OCI-LY7 (cell line): ENCODE measurements around the gene XPA. TPM values are rescaled to one million over a fixed set of nuclear protein-coding genes. Genes with fewer than 3 reads are reported as not detected.

ENCODE experiments used
- BruUV-seq: library from RNA; stranded (reverse); fragments of 400-500 nt; replicated peaks from 2 replicates; lab custom pipeline; 2021; lab: Mats Ljungman, UMichigan
- CTCF ChIA-PET: fragments of 300-600 bp; sonication (Branson Sonifier 250); formaldehyde crosslinking; loops from one replicate; lab custom pipeline; 2022; ENCODE audit warnings: antibody characterized with exemption; ENCODE audit not compliant: unreplicated experiment; lab: Charles Lee
- POLR2A ChIA-PET: fragments of 300-600 bp; sonication (Branson Sonifier 250); formaldehyde crosslinking; loops from one replicate; lab custom pipeline; 2022; ENCODE audit warnings: antibody characterized with exemption; lab: Charles Lee
- DNase-seq: peaks from one replicate; pipeline ENCODE4 v3.0.0-alpha.2; 2015; ENCODE audit warnings: low spot score
- H2AFZ ChIP-seq: fragments of 200-600 bp; sonication (generic), shearing (Covaris generic); 2 replicates; pipeline ENCODE4 v1.6.1; 2014; ENCODE audit warnings: mild to moderate bottlenecking, antibody characterized with exemption, low read length, moderate library complexity
- H3K27ac ChIP-seq: fragments of 200-600 bp; sonication (generic); 2 replicates; pipeline ENCODE4 v1.5.1; 2014; ENCODE audit warnings: mixed run types, low read depth, mild to moderate bottlenecking, moderate library complexity, low read length, inconsistent platforms; ENCODE audit not compliant: poor library complexity, severe bottlenecking
- H3K36me3 ChIP-seq: fragments of 200-600 bp; sonication (generic); 2 replicates; pipeline ENCODE4 v1.6.1; 2014; ENCODE audit warnings: mild to moderate bottlenecking, antibody characterized with exemption, low read length, moderate library complexity, mixed read lengths; ENCODE audit not compliant: insufficient read depth
- H3K4me1 ChIP-seq: fragments of 200-600 bp; sonication (generic); 2 replicates; pipeline ENCODE4 v1.5.1; 2014; ENCODE audit warnings: mild to moderate bottlenecking, low read length; ENCODE audit not compliant: insufficient read depth, poor library complexity, severe bottlenecking
- H3K4me2 ChIP-seq: fragments of 200-600 bp; sonication (generic); 2 replicates; pipeline ENCODE4 v1.6.1; 2014; ENCODE audit warnings: mild to moderate bottlenecking, low read length
- H3K4me3 ChIP-seq: fragments of 200-600 bp; sonication (generic); 2 replicates; pipeline ENCODE4 v1.5.1; 2014; ENCODE audit warnings: mild to moderate bottlenecking, low read depth, low read length; ENCODE audit not compliant: poor library complexity, severe bottlenecking
- H3K79me2 ChIP-seq: fragments of 200-600 bp; sonication (generic); 2 replicates; pipeline ENCODE4 v1.6.1; 2016; ENCODE audit warnings: low read depth, mild to moderate bottlenecking, low read length, moderate library complexity, mixed read lengths; ENCODE audit not compliant: insufficient read depth
- H3K9me2 ChIP-seq: fragments of 200-600 bp; sonication (generic); 2 replicates; pipeline ENCODE4 v1.6.1; 2016; ENCODE audit warnings: mild to moderate bottlenecking, low read length, mixed read lengths; ENCODE audit not compliant: insufficient read depth
- H3K9me3 ChIP-seq: fragments of 200-600 bp; sonication (generic); 2 replicates; pipeline ENCODE4 v1.6.1; 2014; ENCODE audit warnings: mild to moderate bottlenecking, mixed run types, low read length, mixed read lengths
- H4K20me1 ChIP-seq: fragments of 200-600 bp; sonication (generic); 2 replicates; pipeline ENCODE4 v1.6.1; 2014; ENCODE audit warnings: mild to moderate bottlenecking, antibody characterized with exemption, low read length, moderate library complexity, mixed read lengths; ENCODE audit not compliant: insufficient read depth
- EZH2phosphoT487 ChIP-seq: fragments of 200-600 bp; sonication (generic); IDR thresholded peaks from 2 replicates; pipeline ENCODE4 v1.6.1; 2018; ENCODE audit warnings: low read depth, borderline replicate concordance, mild to moderate bottlenecking, mixed run types, antibody characterized with exemption, low read length, moderate library complexity, mixed read lengths
- intact Hi-C: fragments of 100-400 bp; cut with micrococcal nuclease; formaldehyde crosslinking; loops from one replicate; pipeline ENCODE4 v1.10.0; 2022; ENCODE audit not compliant: unreplicated experiment
- total RNA-seq, 2 experiments: library from RNA; depleted of rRNA in 1 of 2; stranded (reverse); fragments of >200 nt in 1 of 2; shearing (Covaris generic) in 1 of 2; gene quantifications; 2 replicates each; pipeline ENCODE4 v1.2.3, GENCODE V29; 2014 to 2022
- TF ChIP-seq, protein P1 (sequence below): fragments of 200-600 bp; sonication (generic); conservative IDR thresholded peaks from 2 replicates; pipeline ENCODE4 v1.5.1; 2014; ENCODE audit warnings: mild to moderate bottlenecking, antibody characterized with exemption, low read length, moderate library complexity, mixed read lengths

XPA gene
- total RNA-seq, 2 experiments from 2014 or later, result 15.7 to 15.8 TPM

DNA sequence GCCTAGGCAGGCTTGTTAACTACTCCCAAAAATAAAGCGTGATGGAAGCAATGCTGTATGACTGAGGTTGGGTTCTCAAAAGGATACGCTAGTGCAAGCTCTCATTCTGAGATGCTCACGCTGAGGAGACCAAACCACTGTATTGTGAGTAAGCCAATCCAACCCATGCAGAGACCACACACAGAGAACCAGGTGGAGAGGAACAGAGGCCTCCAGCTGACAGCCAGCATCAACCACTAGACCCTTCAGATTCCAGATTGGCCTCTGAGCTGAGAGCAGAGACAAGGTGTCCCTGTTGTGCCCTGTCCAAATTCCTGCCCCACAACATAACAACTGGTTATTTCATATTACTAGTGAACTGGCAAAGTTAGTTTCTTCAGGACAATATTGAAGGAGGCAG, 68.5 kb downstream of the XPA start:
- Histone ChIP-seq H3K9me2 (no peaks in the 10 kb centered on the region), H3K4me1 (peaks cover 11% of the 10 kb centered on the region), H3K4me3 (no peak overlapping the region), H2AFZ (no peak overlapping the region), H3K27ac (no peak overlapping the region), H3K79me2 (peaks cover 63% of the 10 kb centered on the region), H3K36me3 (peaks cover 50% of the 10 kb centered on the region), H4K20me1 (no peaks in the 10 kb centered on the region), H3K4me2 (no peak overlapping the region), H3K9me3 (no peaks in the 10 kb centered on the region)
- intact Hi-C loops, result no loop called here
- POLR2A ChIA-PET, result interaction anchor here (0.7 kb wide), 1 partner anchor 12 kb away, joined by 4 read pairs; no protein-coding TSS in a partner anchor
- no TSS peak for BruUV-seq
- TF ChIP-seq EZH2phosphoT487, result no peak
- TF ChIP-seq, protein P1, sequence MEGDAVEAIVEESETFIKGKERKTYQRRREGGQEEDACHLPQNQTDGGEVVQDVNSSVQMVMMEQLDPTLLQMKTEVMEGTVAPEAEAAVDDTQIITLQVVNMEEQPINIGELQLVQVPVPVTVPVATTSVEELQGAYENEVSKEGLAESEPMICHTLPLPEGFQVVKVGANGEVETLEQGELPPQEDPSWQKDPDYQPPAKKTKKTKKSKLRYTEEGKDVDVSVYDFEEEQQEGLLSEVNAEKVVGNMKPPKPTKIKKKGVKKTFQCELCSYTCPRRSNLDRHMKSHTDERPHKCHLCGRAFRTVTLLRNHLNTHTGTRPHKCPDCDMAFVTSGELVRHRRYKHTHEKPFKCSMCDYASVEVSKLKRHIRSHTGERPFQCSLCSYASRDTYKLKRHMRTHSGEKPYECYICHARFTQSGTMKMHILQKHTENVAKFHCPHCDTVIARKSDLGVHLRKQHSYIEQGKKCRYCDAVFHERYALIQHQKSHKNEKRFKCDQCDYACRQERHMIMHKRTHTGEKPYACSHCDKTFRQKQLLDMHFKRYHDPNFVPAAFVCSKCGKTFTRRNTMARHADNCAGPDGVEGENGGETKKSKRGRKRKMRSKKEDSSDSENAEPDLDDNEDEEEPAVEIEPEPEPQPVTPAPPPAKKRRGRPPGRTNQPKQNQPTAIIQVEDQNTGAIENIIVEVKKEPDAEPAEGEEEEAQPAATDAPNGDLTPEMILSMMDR, result no peak
- CTCF ChIA-PET, result no interaction called here
- no peak for DNase-seq

DNA sequence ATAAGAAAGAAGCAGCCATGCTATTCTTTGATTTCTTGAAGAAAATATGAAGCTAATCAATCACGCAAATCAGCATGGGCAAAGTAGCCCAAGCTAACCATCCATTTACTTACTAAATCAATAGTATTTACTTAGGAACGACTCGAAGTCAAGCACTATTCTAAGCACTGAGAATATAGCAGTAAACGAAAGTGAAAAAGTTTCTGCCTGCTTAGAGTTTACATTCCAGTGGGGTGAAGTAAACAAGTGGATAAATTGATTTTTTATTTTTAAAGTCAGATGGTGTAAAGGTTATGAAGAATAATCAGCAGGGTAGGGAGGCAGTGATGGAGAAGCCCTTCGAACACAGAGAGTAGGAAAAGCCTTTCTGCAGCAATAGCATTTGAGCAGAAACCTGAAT, 69.5 kb downstream of the XPA start:
- intact Hi-C loops, result no loop called here
- H3K4me1 ChIP-seq, result peaks cover 11% of the 10 kb centered on the region
- CTCF ChIA-PET, result no interaction called here
- TF ChIP-seq EZH2phosphoT487, result no peak
- TF ChIP-seq, protein P1, result no peak
- no peak overlapping the region for H2AFZ ChIP-seq
- H3K9me2 ChIP-seq, result no peaks in the 10 kb centered on the region
- no peaks in the 10 kb centered on the region for H3K9me3 ChIP-seq
- H3K4me2 ChIP-seq, result no peak overlapping the region
- H3K27ac ChIP-seq, result no peak overlapping the region
- BruUV-seq, result no TSS peak
- POLR2A ChIA-PET, result interaction anchor here (0.8 kb wide), 1 partner anchor 69 kb away, joined by 3 read pairs; the partner anchor contains the start of gene XPA
- peaks cover 60% of the 10 kb centered on the region for H3K36me3 ChIP-seq
- H4K20me1 ChIP-seq, result no peaks in the 10 kb centered on the region
- H3K4me3 ChIP-seq, result no peak overlapping the region
- H3K79me2 ChIP-seq, result peaks cover 60% of the 10 kb centered on the region
- no peak for DNase-seq

DNA sequence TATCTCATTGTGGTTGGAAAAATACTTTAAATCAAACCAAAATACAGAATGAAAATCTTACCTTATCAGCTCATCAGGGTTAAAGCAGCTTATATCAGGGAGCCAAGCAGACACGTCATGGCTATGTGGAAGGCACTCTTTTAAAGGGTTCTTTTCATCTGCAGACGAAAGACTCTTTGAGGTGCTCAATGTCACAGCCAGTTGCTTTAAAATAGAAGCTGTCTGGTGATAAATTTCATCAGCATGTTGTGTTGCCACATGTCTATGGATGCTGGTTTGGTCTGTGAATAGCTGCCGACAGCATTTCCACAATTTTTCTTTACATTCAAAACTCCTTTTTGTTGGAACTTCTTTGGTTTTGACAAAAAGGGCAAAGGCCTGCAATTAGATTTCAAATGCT, 71.5 kb downstream of the XPA start:
- ChIA-PET CTCF (no interaction called here), POLR2A (interaction anchor here (0.5 to 1.2 kb wide), 2 partner anchors 10 to 202 kb away, joined by 3 read pairs; no protein-coding TSS in a partner anchor)
- no peaks in the 10 kb centered on the region for H3K9me2 ChIP-seq
- H3K9me3 ChIP-seq, result 0 out of 2 replicates have a peak, but pooled peaks cover 5% of the 10 kb centered on the region
- no peak overlapping the region for H2AFZ ChIP-seq
- H4K20me1 ChIP-seq, result no peaks in the 10 kb centered on the region
- no TSS peak for BruUV-seq
- H3K4me3 ChIP-seq, result no peak overlapping the region
- no peak overlapping the region for H3K4me2 ChIP-seq
- peaks cover 40% of the 10 kb centered on the region; the same call in 1 of the 2 replicates for H3K79me2 ChIP-seq
- no peaks in the 10 kb centered on the region for H3K4me1 ChIP-seq
- TF ChIP-seq, protein P1, result no peak
- intact Hi-C loops, result no loop called here
- H3K36me3 ChIP-seq, result peaks cover 80% of the 10 kb centered on the region
- DNase-seq, result no peak
- H3K27ac ChIP-seq, result no peak overlapping the region

Other genes with a start within 250 kb of the XPA start
- gene TMOD1, start 195.7 kb downstream of the XPA start, total RNA-seq (2014; rRNA removed; shearing (Covaris generic)), result not detected in 2 replicates
- gene TMOD1, start 195.7 kb downstream of the XPA start, total RNA-seq (2022), result not detected in 2 replicates
- 15.8 and 17.1 TPM in 2 replicates for gene TSTD2, start 64.0 kb downstream of the XPA start, total RNA-seq (2014; rRNA removed; shearing (Covaris generic))
- gene TSTD2, start 64.0 kb downstream of the XPA start, total RNA-seq (2022), result 22.0 and 24.1 TPM in 2 replicates
- gene NCBP1, start 63.5 kb downstream of the XPA start, total RNA-seq (2014; rRNA removed; shearing (Covaris generic)), result 35.8 and 37.8 TPM in 2 replicates
- gene NCBP1, start 63.5 kb downstream of the XPA start, total RNA-seq (2022), result 54.7 and 57.5 TPM in 2 replicates
- not detected in 2 replicates for gene FOXE1, start 155.9 kb upstream of the XPA start, total RNA-seq (2014; rRNA removed; shearing (Covaris generic))
- not detected in 2 replicates for gene FOXE1, start 155.9 kb upstream of the XPA start, total RNA-seq (2022)
- 17.6 and 34.7 TPM in 2 replicates for gene TRMO, start 225.2 kb upstream of the XPA start, total RNA-seq (2014; rRNA removed; shearing (Covaris generic))
- gene TRMO, start 225.2 kb upstream of the XPA start, total RNA-seq (2022), result 9.3 and 10.9 TPM in 2 replicates
- 4.3 and 5.4 TPM in 2 replicates for gene HEMGN, start 240.8 kb upstream of the XPA start, total RNA-seq (2014; rRNA removed; shearing (Covaris generic))
- 3.3 and 3.8 TPM in 2 replicates for gene HEMGN, start 240.8 kb upstream of the XPA start, total RNA-seq (2022)